ENCODE data around the gene GALNT10. TPM values are rescaled to one million over a fixed set of nuclear protein-coding genes. Genes with fewer than 3 reads are reported as not detected.

Gene GALNT10
- total and polyA plus RNA-seq, 2 of the 4 experiments (the other 2 are of a cell fraction) = 46.2 to 67.0 TPM

GRCh38 chr5:154403776-154404387 is 213.3 kb downstream of the GALNT10 start:
- intact Hi-C loops (cut with micrococcal nuclease) = no loop called here
- Histone ChIP-seq H2BK5ac (ENCODE audit: low read depth, low read length, poor library complexity, severe bottlenecking) (no peak overlapping the region), H3K9me1 (ENCODE audit: insufficient read depth, low read length) (0 out of 2 replicates have a peak, but pooled peaks cover 5% of the 10 kb centered on the region), H4K5ac (ENCODE audit: low read depth, low read length) (no peak overlapping the region), H4K91ac (ENCODE audit: insufficient read depth, low read depth, low read length) (no peak overlapping the region), H2BK15ac (ENCODE audit: low read depth, low read length) (no peak overlapping the region), H2AK9ac (replicated peaks; ENCODE audit: low read depth, low read length, poor library complexity) (no peak overlapping the region), H3K9me3 (ENCODE audit: control insufficient read depth, insufficient read depth, low read length) (no peaks in the 10 kb centered on the region), H4K8ac (ENCODE audit: low read depth in 2 of 2, low read length in 2 of 2) (no peak overlapping the region), H3K36me3 (ENCODE audit: control insufficient read depth, insufficient read depth, low read length) (no peaks in the 10 kb centered on the region), H2BK20ac (ENCODE audit: low read depth, low read length) (no peak overlapping the region), H3K4me3 (ENCODE audit: insufficient read depth, low read depth, low read length) (no peak overlapping the region), H2BK120ac (ENCODE audit: low read depth, low read length) (no peak overlapping the region), H3K23ac (ENCODE audit: low read depth, low read length) (no peak overlapping the region), H3K14ac (replicated peaks; ENCODE audit: low read depth, low read length) (no peak overlapping the region), H2AK5ac (ENCODE audit: low read depth, low read length) (no peak overlapping the region), H3K79me1 (ENCODE audit: low read depth in 1 of 2, low read length in 2 of 2) (peaks cover 0 to 7% of the 10 kb centered on the region in 2 experiments; a peak in 2 of 4 replicates), H3K4me2 (ENCODE audit: low read depth, low read length) (no peak overlapping the region), H3K4ac (ENCODE audit: low read depth, low read length) (no peak overlapping the region), H4K20me1 (ENCODE audit: insufficient read depth, low read length) (no peaks in the 10 kb centered on the region), H3K56ac (ENCODE audit: extremely low read depth, insufficient read depth, low read length) (no peak overlapping the region), H3K4me1 (ENCODE audit: control insufficient read depth, insufficient read depth, low read length) (peaks cover 3% of the 10 kb centered on the region; the same call in 1 of the 2 replicates), H3K27me3 (ENCODE audit: control insufficient read depth, insufficient read depth, low read length) (no peaks in the 10 kb centered on the region), H3K18ac (ENCODE audit: low read depth, low read length) (no peak overlapping the region), H3K9ac (ENCODE audit: low read depth, low read length) (no peak overlapping the region), H3K27ac (ENCODE audit: insufficient read depth, low read length) (no peak overlapping the region), H2AFZ (replicated peaks; ENCODE audit: low read length, poor library complexity) (no peak overlapping the region)
- ChIA-PET CTCF (interaction anchor here (2.3 to 3.1 kb wide), 2 partner anchors 207 to 331 kb away, joined by 21 to 26 read pairs; no protein-coding TSS in a partner anchor), POLR2A (ENCODE audit: unreplicated experiment) (interaction anchor here (1.3 kb wide), 1 partner anchor 214 kb away, joined by 3 read pairs; no protein-coding TSS in a partner anchor)
- in situ Hi-C loops (cut with MboI; ENCODE audit: low sequenced_read_pairs) = no loop called here
- WGBS, 2 experiments (ENCODE audit: extremely low coverage in 2 of 2, insufficient read length in 1 of 2) = no CpG with 5 or more reads among the region's 8 CpGs
- TF ChIP-seq FOS (IDR thresholded peaks at IDR 0.05; ENCODE audit: low read depth, low read length) = no peak
- TF ChIP-seq CEBPB (IDR thresholded peaks at IDR 0.05; ENCODE audit: low read depth, low read length) = no peak
- TF ChIP-seq RFX5 (IDR thresholded peaks at IDR 0.05; ENCODE audit: low read depth, low read length) = no peak
- TF ChIP-seq SMC3 (IDR thresholded peaks at IDR 0.05; ENCODE audit: low read depth, low read length) = no peak
- no peak for TF ChIP-seq BHLHE40 (IDR thresholded peaks at IDR 0.05; ENCODE audit: low read depth, low read length)
- no peak for TF ChIP-seq USF2 (IDR thresholded peaks at IDR 0.05; ENCODE audit: low read depth, low read length)
- TF ChIP-seq NFE2L2 (IDR thresholded peaks at IDR 0.05; ENCODE audit: low read depth, low read length) = no peak
- no peak for TF ChIP-seq CTCF (conservative IDR thresholded peaks at IDR 0.05; ENCODE audit: low read depth, low read length)
- TF ChIP-seq POLR2A (IDR thresholded peaks at IDR 0.05; ENCODE audit: low read depth, low read length) = no peak
- BruUV-seq (replicated peaks) = no TSS peak
- DNase-seq (no peak), ATAC-seq (ENCODE audit: low read depth) (no peak)
- dilution Hi-C loops (cut with HindIII; ENCODE audit: low sequenced_read_pairs, unreplicated experiment) = no loop called here

Measured in IMR-90 (cell line).